ENCODE data around the gene LHFPL5.

LHFPL5 gene

DNA sequence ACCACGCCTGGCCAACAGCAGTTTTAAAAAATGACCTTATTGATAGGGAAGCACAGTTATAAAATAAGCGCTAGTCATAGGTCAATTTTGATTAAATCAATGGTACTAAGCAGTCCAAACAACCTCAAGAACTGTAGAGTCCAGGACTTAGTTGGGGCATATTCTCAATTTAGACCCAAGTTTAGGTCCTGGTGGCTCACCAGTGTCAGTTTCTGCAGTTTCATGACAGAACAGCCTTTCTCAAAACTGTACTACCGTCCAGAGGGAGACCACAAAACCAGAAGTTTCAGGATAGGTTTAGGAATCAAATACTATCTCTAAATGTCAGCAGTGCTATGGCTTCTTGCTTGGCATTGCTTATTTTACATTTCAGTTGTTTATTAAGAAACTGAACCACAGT is 39.1 kb downstream of the LHFPL5 start:
- H3K27ac ChIP-seq (ENCODE audit: low read depth, low read length) = no peak overlapping the region
- H3K9ac ChIP-seq (ENCODE audit: low read depth in 1 of 2, low read length in 2 of 2) = no peak overlapping the region
- no peak overlapping the region for H3K4me3 ChIP-seq (ENCODE audit: low read depth in 1 of 2, low read length in 2 of 2)
- H3K27me3 ChIP-seq (ENCODE audit: control insufficient read depth in 1 of 2, insufficient read depth in 2 of 2, low read length in 2 of 2) = no peaks in the 10 kb centered on the region
- peaks cover 10 to 37% of the 10 kb centered on the region in 2 donors for H3K36me3 ChIP-seq (ENCODE audit: control insufficient read depth in 1 of 2, insufficient read depth in 2 of 2, low read length in 2 of 2)
- no peaks in the 10 kb centered on the region for H3K9me3 ChIP-seq (ENCODE audit: control insufficient read depth in 1 of 2, low read length in 2 of 2)
- H3K4me1 ChIP-seq (ENCODE audit: control insufficient read depth in 1 of 2, insufficient read depth in 2 of 2, low read length in 2 of 2) = no peaks in the 10 kb centered on the region

DNA sequence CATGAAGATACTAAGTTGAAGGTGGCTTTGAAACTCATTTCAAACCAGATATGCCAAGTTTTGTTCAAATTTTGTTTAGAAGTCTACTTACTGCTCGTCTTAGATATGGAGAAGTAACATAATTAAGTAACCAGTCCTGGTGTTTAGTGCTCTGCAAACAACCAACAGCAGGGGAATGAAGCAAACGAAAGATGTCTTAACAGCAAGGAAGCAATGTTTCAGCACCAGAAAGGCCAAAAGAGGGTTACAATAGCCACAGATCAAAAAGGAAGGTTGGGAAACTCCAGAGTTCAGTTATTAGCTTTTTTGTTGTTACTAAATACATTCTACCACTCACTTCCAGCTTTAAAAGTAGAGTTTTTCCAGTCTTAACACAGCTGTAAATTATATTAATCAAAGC is 45.1 kb downstream of the LHFPL5 start:
- Histone ChIP-seq H3K27me3 (ENCODE audit: control insufficient read depth in 1 of 2, insufficient read depth in 2 of 2, low read length in 2 of 2) (no peaks in the 10 kb centered on the region), H3K36me3 (ENCODE audit: control insufficient read depth in 1 of 2, insufficient read depth in 2 of 2, low read length in 2 of 2) (peaks cover 8 to 43% of the 10 kb centered on the region in 2 donors), H3K4me1 (ENCODE audit: control insufficient read depth in 1 of 2, insufficient read depth in 2 of 2, low read length in 2 of 2) (no peaks in the 10 kb centered on the region), H3K4me3 (ENCODE audit: low read depth in 1 of 2, low read length in 2 of 2) (no peak overlapping the region), H3K9ac (ENCODE audit: low read depth in 1 of 2, low read length in 2 of 2) (no peak overlapping the region), H3K9me3 (ENCODE audit: control insufficient read depth in 1 of 2, low read length in 2 of 2) (no peaks in the 10 kb centered on the region), H3K27ac (ENCODE audit: low read depth, low read length) (no peak overlapping the region)

DNA sequence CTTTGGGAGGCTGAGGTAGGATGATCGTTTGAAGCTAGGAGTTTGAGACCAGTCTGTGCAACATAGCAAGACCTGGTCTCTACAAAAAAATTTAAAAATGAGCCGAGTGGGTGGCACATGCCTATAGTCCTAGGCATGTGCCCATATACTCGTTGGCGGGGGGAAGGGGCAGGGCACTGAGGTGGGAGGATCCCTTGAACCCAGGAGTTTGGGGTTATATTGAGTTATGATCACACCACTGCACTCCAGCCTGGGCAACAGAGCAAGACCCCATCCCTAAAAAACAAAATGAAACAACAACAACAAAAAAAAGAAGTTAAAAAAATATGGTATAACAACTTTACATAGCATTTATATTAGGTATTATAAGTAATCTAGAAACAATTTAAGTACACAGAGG is 47.8 kb downstream of the LHFPL5 start:
- Histone ChIP-seq H3K27me3 (ENCODE audit: control insufficient read depth in 1 of 2, insufficient read depth in 2 of 2, low read length in 2 of 2) (no peaks in the 10 kb centered on the region), H3K9ac (ENCODE audit: low read depth in 1 of 2, low read length in 2 of 2) (no peak overlapping the region), H3K36me3 (ENCODE audit: control insufficient read depth in 1 of 2, insufficient read depth in 2 of 2, low read length in 2 of 2) (peaks cover 24 to 60% of the 10 kb centered on the region in 2 donors), H3K4me1 (ENCODE audit: control insufficient read depth in 1 of 2, insufficient read depth in 2 of 2, low read length in 2 of 2) (no peaks in the 10 kb centered on the region), H3K27ac (ENCODE audit: low read depth, low read length) (no peak overlapping the region), H3K9me3 (ENCODE audit: control insufficient read depth in 1 of 2, low read length in 2 of 2) (no peaks in the 10 kb centered on the region), H3K4me3 (ENCODE audit: low read depth in 1 of 2, low read length in 2 of 2) (no peak overlapping the region)

DNA sequence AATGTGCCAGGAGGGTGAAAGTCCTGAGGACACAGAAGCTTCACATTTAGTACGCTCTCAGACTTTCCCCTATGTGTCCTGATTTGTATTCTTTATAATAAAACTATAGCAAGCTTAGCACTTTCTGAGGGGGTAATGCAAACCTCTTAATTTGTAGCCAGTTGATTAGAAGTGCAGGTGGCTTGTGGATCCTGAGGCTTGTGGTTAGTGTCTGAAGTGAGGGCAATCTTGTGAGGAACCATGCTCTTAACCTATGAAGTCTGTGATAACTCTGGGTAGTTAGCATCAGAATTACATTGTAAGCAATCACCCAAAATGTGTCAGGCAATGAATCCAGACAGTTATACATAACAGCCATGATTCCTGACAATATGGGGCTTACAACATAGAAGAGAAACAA is 51.1 kb downstream of the LHFPL5 start:
- Histone ChIP-seq H3K9me3 (ENCODE audit: control insufficient read depth in 1 of 2, low read length in 2 of 2) (no peaks in the 10 kb centered on the region), H3K9ac (ENCODE audit: low read depth in 1 of 2, low read length in 2 of 2) (no peak overlapping the region), H3K27me3 (ENCODE audit: control insufficient read depth in 1 of 2, insufficient read depth in 2 of 2, low read length in 2 of 2) (no peaks in the 10 kb centered on the region), H3K27ac (ENCODE audit: low read depth, low read length) (no peak overlapping the region), H3K4me3 (ENCODE audit: low read depth in 1 of 2, low read length in 2 of 2) (no peak overlapping the region), H3K4me1 (ENCODE audit: control insufficient read depth in 1 of 2, insufficient read depth in 2 of 2, low read length in 2 of 2) (no peaks in the 10 kb centered on the region), H3K36me3 (ENCODE audit: control insufficient read depth in 1 of 2, insufficient read depth in 2 of 2, low read length in 2 of 2) (peaks cover 38 to 68% of the 10 kb centered on the region in 2 donors)

DNA sequence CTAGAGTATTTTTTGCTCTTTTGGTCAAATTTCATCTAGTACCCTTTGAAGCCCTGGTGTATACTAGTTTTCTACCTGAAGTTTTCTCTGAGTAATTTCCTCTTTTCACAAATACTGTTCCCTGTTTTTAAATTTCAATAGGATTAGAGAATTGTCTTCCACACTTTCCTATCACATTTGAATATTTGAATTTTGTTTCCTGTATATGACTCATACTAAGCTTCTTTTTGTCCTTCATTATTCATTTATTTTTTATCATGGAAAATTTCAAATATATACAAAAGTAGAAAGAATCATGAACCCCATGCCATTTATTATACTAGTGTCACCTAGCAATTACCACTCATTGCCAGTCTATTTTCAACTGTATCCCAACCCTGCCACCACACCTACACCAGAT is 52.7 kb downstream of the LHFPL5 start:
- H3K27me3 ChIP-seq (ENCODE audit: control insufficient read depth in 1 of 2, insufficient read depth in 2 of 2, low read length in 2 of 2) = no peaks in the 10 kb centered on the region

DNA sequence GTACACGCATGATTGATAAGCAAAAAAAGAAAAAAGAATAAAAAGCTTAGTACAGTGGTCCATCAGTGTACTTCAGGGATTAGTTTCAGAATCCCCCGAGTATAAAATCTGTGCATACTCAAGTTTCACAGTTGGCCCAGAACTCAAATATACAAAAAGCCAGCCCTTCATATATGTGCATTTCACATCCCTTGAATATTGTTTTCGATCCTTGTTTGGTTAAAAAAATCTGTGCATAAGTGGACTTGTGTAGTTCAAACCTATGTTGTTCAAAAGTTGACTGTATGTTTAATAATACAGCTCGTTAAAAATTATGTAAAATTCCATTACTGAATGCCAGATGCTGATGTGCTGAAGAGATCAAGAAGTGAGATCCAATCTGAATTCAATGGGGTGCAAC is 54.2 kb downstream of the LHFPL5 start:
- H3K9ac ChIP-seq (ENCODE audit: low read depth in 1 of 2, low read length in 2 of 2) = no peak overlapping the region
- H3K9me3 ChIP-seq (ENCODE audit: control insufficient read depth in 1 of 2, low read length in 2 of 2) = no peaks in the 10 kb centered on the region

More for the DNA sequence above, 52.7 kb downstream of the LHFPL5 start:
- Histone ChIP-seq H3K27ac (ENCODE audit: low read depth, low read length) (no peak overlapping the region), H3K4me1 (ENCODE audit: control insufficient read depth in 1 of 2, insufficient read depth in 2 of 2, low read length in 2 of 2) (no peaks in the 10 kb centered on the region), H3K36me3 (ENCODE audit: control insufficient read depth in 1 of 2, insufficient read depth in 2 of 2, low read length in 2 of 2) (peaks cover 36 to 69% of the 10 kb centered on the region in 2 donors), H3K9me3 (ENCODE audit: control insufficient read depth in 1 of 2, low read length in 2 of 2) (no peaks in the 10 kb centered on the region), H3K4me3 (ENCODE audit: low read depth in 1 of 2, low read length in 2 of 2) (no peak overlapping the region), H3K9ac (ENCODE audit: low read depth in 1 of 2, low read length in 2 of 2) (no peak overlapping the region)

More for the DNA sequence above, 54.2 kb downstream of the LHFPL5 start:
- Histone ChIP-seq H3K36me3 (ENCODE audit: control insufficient read depth in 1 of 2, insufficient read depth in 2 of 2, low read length in 2 of 2) (peaks cover 31 to 60% of the 10 kb centered on the region in 2 donors), H3K27ac (ENCODE audit: low read depth, low read length) (no peak overlapping the region), H3K4me3 (ENCODE audit: low read depth in 1 of 2, low read length in 2 of 2) (no peak overlapping the region), H3K27me3 (ENCODE audit: control insufficient read depth in 1 of 2, insufficient read depth in 2 of 2, low read length in 2 of 2) (no peaks in the 10 kb centered on the region), H3K4me1 (ENCODE audit: control insufficient read depth in 1 of 2, insufficient read depth in 2 of 2, low read length in 2 of 2) (no peaks in the 10 kb centered on the region)
